Transverse colon (tissue), 4 donors: ENCODE measurements around the gene PSMC3.

Source experiments
- POLR2AphosphoS5 ChIP-seq, 3 donors: sonication (generic); formaldehyde crosslinking; IDR thresholded peaks; one replicate each; pipeline ENCODE4 v1.6.1; 2016; ENCODE audit warnings: antibody characterized with exemption in 3 of 3
- TF ChIP-seq, protein P1 (sequence below), 5 experiments: fragments of 200-600 bp in 3 of 5; fragments of 450-650 bp in 2 of 5; sonication (generic) in 3 of 5; IDR thresholded peaks; 1 replicate in 2 of 5; 2 replicates in 3 of 5; pipeline ENCODE4 v1.5.1; 2016 to 2017; ENCODE audit warnings: antibody characterized with exemption in 5 of 5, inconsistent platforms in 3 of 5, mild to moderate bottlenecking in 2 of 5, moderate library complexity in 1 of 5

DNA sequence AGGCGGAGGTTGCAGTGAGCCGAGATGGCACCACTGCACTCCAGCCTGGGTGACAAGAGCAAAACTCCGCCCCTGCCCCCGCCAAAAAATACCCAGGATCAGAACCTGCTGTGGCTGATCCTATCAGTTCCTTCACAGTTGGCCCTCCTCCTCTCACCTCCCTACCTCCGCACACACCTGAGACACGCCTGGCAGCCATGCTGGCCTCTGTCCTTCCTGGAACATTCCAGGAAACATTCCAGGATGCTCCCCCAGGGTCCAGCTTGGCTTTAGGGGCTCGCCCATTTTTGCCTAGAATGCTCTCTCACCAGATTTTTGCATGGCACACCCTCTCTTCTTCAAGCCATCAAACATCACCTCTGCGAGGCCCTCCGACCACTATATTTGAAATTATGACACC, 20.6 kb upstream of the PSMC3 start:
- TF ChIP-seq, protein P1, sequence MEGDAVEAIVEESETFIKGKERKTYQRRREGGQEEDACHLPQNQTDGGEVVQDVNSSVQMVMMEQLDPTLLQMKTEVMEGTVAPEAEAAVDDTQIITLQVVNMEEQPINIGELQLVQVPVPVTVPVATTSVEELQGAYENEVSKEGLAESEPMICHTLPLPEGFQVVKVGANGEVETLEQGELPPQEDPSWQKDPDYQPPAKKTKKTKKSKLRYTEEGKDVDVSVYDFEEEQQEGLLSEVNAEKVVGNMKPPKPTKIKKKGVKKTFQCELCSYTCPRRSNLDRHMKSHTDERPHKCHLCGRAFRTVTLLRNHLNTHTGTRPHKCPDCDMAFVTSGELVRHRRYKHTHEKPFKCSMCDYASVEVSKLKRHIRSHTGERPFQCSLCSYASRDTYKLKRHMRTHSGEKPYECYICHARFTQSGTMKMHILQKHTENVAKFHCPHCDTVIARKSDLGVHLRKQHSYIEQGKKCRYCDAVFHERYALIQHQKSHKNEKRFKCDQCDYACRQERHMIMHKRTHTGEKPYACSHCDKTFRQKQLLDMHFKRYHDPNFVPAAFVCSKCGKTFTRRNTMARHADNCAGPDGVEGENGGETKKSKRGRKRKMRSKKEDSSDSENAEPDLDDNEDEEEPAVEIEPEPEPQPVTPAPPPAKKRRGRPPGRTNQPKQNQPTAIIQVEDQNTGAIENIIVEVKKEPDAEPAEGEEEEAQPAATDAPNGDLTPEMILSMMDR (IDR thresholded peaks at IDR 0.05) = no peak
- no peak for TF ChIP-seq POLR2AphosphoS5 (IDR thresholded peaks at IDR 0.05)
